ENCODE data around the gene FXN. TPM values are rescaled to one million over a fixed set of nuclear protein-coding genes. Genes with fewer than 3 reads are reported as not detected.
A peak's percentile ranks its signal among the peaks of the same experiment; 100 is the strongest.

Gene FXN
- total RNA-seq, 1 donor from 2014 or later, result 22.7 TPM

DNA sequence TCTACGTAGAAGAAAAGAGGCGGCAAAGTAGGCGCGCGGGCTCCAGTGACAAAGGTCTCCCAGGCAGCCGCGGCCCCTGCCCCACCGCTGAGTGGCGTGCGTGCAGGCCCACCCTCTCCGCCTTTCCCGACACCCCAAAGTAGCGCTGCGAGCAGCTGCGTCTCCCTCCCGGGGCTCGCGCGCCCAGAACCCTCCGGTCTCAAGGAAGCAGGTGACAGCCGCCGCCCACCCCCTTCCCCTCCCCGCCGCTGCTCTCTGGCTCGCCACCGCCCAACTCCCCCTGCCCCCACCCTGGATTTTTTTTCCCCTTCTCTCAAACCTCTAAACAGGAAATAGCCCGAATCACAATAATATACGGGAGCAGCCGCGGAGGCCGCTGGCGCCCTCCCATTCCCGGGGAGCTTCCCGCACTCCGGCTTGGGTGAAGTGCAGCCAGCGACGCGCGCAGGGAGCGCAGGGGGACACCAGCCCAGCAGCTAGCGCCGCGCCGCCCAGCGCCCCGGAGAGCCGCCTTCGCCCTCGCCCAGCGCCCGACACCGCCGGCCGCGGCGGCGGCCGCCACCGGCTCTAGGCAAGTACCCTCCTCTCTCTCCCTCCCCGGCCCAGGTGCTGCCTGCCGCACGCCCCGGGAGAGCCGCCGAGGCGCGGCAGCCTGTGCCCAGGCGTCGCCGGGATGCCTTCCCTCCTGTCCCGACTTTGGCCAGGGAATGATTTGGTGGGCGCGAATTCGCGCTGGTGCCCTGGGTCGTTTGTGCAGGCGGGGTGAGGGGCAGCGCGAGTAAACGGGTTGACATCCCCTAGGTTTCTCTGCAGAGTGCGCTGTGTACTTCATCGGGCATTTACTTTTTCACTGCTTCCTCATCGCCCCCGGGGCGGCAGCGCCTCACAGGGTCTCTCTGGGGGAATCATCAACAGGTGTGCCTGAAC is 85.9 kb downstream of the FXN start:
- Mint-ChIP-seq H3K4me3 (ENCODE audit: unreplicated experiment) (peak overlapping the region; percentile 90), H3K27me3 (ENCODE audit: low read depth, unreplicated experiment) (peaks cover 3% of the 10 kb centered on the region), H3K9me3 (ENCODE audit: unreplicated experiment) (no peaks in the 10 kb centered on the region), H3K36me3 (ENCODE audit: low read depth, unreplicated experiment) (no peaks in the 10 kb centered on the region), H3K27ac (ENCODE audit: unreplicated experiment) (peak overlapping the region; percentile 93), H3K4me1 (ENCODE audit: low read depth, unreplicated experiment) (peaks cover 10% of the 10 kb centered on the region)
- FAIRE-seq, result no peak
- peak overlapping the region; percentile 99 for H3K4me2 ChIP-seq (ENCODE audit: low read length)
- H3K79me2 ChIP-seq (ENCODE audit: insufficient read depth, low read length), result no peaks in the 10 kb centered on the region
- no peaks in the 10 kb centered on the region for H3K9me3 ChIP-seq (ENCODE audit: insufficient read depth, low read depth, low read length)
- H3K4me1 ChIP-seq (ENCODE audit: insufficient read depth, low read length), result peaks cover 10% of the 10 kb centered on the region
- H3K9ac ChIP-seq (ENCODE audit: low read length), result peak overlapping the region; percentile 83
- no peak for TF ChIP-seq EZH2 (IDR thresholded peaks at IDR 0.05; ENCODE audit: insufficient read depth, low read length)
- peak overlapping the region; percentile 85 for H3K4me3 ChIP-seq (ENCODE audit: insufficient read depth, low read depth, low read length)
- no peaks in the 10 kb centered on the region for H4K20me1 ChIP-seq (ENCODE audit: insufficient read depth, low read length)
- H3K27ac ChIP-seq (ENCODE audit: low read depth, low read length), result peak overlapping the region; percentile 60
- no peaks in the 10 kb centered on the region for H3K36me3 ChIP-seq (ENCODE audit: insufficient read depth, low read length)
- DNase-seq (ENCODE audit: low read depth), result no peak
- no peaks in the 10 kb centered on the region for H3K27me3 ChIP-seq (ENCODE audit: insufficient read depth, low read length)
- H2AFZ ChIP-seq (ENCODE audit: low read depth, low read length), result peak overlapping the region; percentile 92

DNA sequence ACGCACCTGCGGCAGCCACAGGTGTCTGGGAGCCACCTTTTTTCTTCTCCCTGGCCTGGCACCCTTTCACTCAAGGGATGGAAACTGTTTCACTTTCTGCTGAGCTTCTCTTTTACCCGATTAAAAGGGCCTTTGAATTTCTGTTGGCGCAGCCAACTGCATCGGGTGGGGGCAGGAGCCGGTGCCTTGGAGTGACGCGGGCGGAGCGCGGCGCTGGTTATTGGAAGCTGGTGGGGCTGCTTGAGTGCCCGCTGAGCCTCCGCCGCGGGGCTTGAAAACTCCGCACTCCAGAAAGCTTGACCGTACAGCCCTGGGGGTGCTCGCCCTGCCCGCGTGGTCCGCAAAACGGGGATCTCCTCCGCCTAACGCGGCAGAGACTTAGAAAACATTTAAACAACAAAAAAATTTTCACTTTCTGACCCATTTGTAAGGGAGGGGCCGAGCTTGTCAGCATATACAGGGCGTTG is 86.6 kb downstream of the FXN start:
- FAIRE-seq (peak; percentile 41), DNase-seq (ENCODE audit: low read depth) (peak; percentile 51)

DNA sequence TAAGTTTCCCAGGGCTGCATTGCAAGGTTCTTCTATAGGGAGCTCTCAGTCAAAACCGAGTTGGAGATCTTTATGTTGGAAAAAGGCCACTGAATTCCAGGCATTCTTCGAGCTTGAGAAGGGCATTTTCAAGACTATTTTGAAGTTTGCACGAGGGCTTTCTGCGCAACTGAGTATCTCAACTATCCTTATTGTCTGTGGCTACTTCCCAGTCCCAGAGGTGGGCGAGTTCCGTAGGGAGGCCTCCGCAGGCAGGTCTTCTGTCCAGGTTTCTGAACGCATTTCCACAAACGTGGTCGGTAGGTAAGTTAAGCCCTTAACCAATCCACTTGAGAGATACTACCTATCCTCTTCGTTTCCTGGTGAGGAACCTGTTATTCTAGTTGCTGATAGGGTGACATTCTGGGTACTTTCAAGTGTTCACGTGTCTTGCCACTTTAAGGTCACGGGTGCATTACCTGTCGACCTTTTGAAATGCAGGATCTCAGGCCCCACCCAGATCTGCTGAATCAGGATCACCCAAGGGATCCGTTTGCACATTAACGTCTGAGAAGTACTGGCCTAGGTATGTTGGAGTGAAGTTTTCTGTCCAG is 87.1 kb downstream of the FXN start:
- Mint-ChIP-seq H3K36me3 (ENCODE audit: low read depth, unreplicated experiment) (no peaks in the 10 kb centered on the region), H3K27ac (ENCODE audit: unreplicated experiment) (peak overlapping the region; percentile 93), H3K27me3 (ENCODE audit: low read depth, unreplicated experiment) (peaks cover 3% of the 10 kb centered on the region), H3K4me1 (ENCODE audit: low read depth, unreplicated experiment) (peaks cover 10% of the 10 kb centered on the region), H3K9me3 (ENCODE audit: unreplicated experiment) (no peaks in the 10 kb centered on the region), H3K4me3 (ENCODE audit: unreplicated experiment) (peak overlapping the region; percentile 90)
- H3K27ac ChIP-seq (ENCODE audit: low read depth, low read length), result peak overlapping the region; percentile 60
- peak overlapping the region; percentile 83 for H3K9ac ChIP-seq (ENCODE audit: low read length)
- H3K4me1 ChIP-seq (ENCODE audit: insufficient read depth, low read length), result peaks cover 10% of the 10 kb centered on the region
- no peaks in the 10 kb centered on the region for H3K36me3 ChIP-seq (ENCODE audit: insufficient read depth, low read length)
- peak; percentile 85 for DNase-seq (ENCODE audit: low read depth)
- peak; percentile 67 for FAIRE-seq
- H3K4me2 ChIP-seq (ENCODE audit: low read length), result peak overlapping the region; percentile 99
- H3K9me3 ChIP-seq (ENCODE audit: insufficient read depth, low read depth, low read length), result no peaks in the 10 kb centered on the region
- H3K27me3 ChIP-seq (ENCODE audit: insufficient read depth, low read length), result no peaks in the 10 kb centered on the region
- H2AFZ ChIP-seq (ENCODE audit: low read depth, low read length), result peak overlapping the region; percentile 92
- H3K79me2 ChIP-seq (ENCODE audit: insufficient read depth, low read length), result no peaks in the 10 kb centered on the region
- no peak for TF ChIP-seq EZH2 (IDR thresholded peaks at IDR 0.05; ENCODE audit: insufficient read depth, low read length)
- TF ChIP-seq, protein P1, sequence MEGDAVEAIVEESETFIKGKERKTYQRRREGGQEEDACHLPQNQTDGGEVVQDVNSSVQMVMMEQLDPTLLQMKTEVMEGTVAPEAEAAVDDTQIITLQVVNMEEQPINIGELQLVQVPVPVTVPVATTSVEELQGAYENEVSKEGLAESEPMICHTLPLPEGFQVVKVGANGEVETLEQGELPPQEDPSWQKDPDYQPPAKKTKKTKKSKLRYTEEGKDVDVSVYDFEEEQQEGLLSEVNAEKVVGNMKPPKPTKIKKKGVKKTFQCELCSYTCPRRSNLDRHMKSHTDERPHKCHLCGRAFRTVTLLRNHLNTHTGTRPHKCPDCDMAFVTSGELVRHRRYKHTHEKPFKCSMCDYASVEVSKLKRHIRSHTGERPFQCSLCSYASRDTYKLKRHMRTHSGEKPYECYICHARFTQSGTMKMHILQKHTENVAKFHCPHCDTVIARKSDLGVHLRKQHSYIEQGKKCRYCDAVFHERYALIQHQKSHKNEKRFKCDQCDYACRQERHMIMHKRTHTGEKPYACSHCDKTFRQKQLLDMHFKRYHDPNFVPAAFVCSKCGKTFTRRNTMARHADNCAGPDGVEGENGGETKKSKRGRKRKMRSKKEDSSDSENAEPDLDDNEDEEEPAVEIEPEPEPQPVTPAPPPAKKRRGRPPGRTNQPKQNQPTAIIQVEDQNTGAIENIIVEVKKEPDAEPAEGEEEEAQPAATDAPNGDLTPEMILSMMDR (IDR thresholded peaks at IDR 0.05; ENCODE audit: insufficient read depth, low read depth, low read length), result no peak
- no peaks in the 10 kb centered on the region for H4K20me1 ChIP-seq (ENCODE audit: insufficient read depth, low read length)
- H3K4me3 ChIP-seq (ENCODE audit: insufficient read depth, low read depth, low read length), result peak overlapping the region; percentile 85

More for the DNA sequence above, 86.6 kb downstream of the FXN start:
- Histone ChIP-seq H3K9ac (ENCODE audit: low read length) (peak overlapping the region; percentile 83), H3K9me3 (ENCODE audit: insufficient read depth, low read depth, low read length) (no peaks in the 10 kb centered on the region), H3K27ac (ENCODE audit: low read depth, low read length) (peak overlapping the region; percentile 60), H2AFZ (ENCODE audit: low read depth, low read length) (peak overlapping the region; percentile 92), H3K79me2 (ENCODE audit: insufficient read depth, low read length) (no peaks in the 10 kb centered on the region), H3K27me3 (ENCODE audit: insufficient read depth, low read length) (no peaks in the 10 kb centered on the region), H4K20me1 (ENCODE audit: insufficient read depth, low read length) (no peaks in the 10 kb centered on the region), H3K4me3 (ENCODE audit: insufficient read depth, low read depth, low read length) (peak overlapping the region; percentile 85), H3K36me3 (ENCODE audit: insufficient read depth, low read length) (no peaks in the 10 kb centered on the region), H3K4me2 (ENCODE audit: low read length) (peak overlapping the region; percentile 99), H3K4me1 (ENCODE audit: insufficient read depth, low read length) (peaks cover 10% of the 10 kb centered on the region)
- Mint-ChIP-seq H3K4me3 (ENCODE audit: unreplicated experiment) (peak overlapping the region; percentile 90), H3K27ac (ENCODE audit: unreplicated experiment) (peak overlapping the region; percentile 93), H3K4me1 (ENCODE audit: low read depth, unreplicated experiment) (peaks cover 10% of the 10 kb centered on the region), H3K9me3 (ENCODE audit: unreplicated experiment) (no peaks in the 10 kb centered on the region), H3K27me3 (ENCODE audit: low read depth, unreplicated experiment) (peaks cover 3% of the 10 kb centered on the region), H3K36me3 (ENCODE audit: low read depth, unreplicated experiment) (no peaks in the 10 kb centered on the region)
- TF ChIP-seq, protein P1 (IDR thresholded peaks at IDR 0.05; ENCODE audit: insufficient read depth, low read depth, low read length), result no peak
- TF ChIP-seq EZH2 (IDR thresholded peaks at IDR 0.05; ENCODE audit: insufficient read depth, low read length), result no peak
